CD4-positive, alpha-beta T cell treated with Interleukin-21 for 1 hour (primary cell): Measurements from ENCODE around the gene RIN3.
"Not testable (repeated sequence)": the region's sequence is repeated elsewhere in the genome, so short reads cannot be mapped to it uniquely, and the experiment has no call there.

Experiments used
- DNase-seq: peaks from one replicate; pipeline ENCODE4 v3.0.0-alpha.2; 2020

RIN3 gene

DNA sequence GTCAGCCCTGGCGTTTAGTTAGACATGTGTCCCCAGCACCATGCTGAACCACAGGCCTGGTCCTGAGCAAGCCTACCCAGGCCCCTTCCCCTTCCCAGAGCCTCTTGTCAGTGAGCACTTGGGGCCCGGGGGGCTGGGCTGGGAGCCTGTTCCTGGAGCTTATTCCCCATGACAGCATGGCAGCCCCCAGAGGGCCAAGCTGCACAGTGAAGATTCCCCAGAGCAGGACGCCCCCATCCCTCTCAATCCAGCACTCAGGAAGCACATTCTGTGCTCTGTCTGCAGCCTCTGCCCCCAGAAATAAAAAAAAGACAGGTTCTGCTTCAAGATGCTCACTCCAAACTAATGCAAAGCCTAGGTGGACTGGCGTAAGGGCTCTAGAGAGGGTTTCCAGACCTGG, 117.5 kb downstream of the RIN3 start:
- no peak for DNase-seq

DNA sequence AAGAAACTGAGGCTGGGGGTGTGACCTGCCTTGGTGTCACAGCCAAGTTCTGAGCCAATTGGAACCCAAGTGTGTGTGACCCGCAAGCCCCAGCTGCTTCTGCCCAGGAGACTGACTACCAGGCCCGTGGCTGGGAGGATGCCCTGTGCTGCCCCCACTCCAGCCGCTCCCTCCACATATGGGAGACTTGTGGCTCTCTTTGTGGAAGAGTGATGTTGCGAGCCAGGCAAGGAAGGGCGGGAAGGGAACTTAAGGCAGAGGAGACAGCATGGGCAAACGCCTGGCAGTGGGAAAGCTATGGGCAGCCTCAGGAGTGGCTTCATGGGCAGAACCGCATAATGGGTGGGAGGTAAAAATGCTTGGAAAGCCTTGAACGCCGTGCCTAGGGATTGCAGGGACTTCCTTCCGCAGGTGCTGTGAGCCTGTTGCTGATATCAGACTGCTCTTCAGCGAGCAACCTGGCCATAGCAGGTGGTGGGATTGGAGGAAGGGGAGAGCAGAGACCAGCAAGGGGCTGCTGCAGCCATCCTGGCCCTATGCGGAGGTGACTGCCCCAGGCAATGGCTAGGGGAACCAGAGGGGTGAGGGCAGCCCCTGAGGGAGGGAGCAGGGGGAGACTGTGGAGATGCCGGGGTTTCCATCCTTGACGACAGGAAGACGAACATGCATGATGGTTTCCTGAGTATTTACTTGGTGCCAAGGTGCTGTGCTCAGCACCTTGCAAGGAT, 119.1 kb downstream of the RIN3 start:
- no peak for DNase-seq

DNA sequence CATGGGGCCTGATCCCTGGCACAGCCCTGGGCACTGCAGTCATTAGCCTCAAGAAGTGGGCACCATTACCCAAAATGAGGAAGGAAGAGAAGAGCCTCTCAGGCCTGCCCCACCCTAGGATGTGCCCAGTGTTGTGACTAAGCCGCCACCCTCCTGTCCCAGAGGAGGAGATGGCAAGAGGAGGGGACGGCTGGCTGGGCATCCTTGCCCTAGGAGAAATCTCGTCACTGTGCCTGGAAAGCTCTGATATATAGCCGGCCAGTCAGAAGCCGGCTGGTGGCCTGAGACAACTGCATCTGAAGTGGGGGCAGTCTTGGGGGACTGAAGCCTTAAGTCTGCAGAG, 119.7 kb downstream of the RIN3 start:
- no peak for DNase-seq

DNA sequence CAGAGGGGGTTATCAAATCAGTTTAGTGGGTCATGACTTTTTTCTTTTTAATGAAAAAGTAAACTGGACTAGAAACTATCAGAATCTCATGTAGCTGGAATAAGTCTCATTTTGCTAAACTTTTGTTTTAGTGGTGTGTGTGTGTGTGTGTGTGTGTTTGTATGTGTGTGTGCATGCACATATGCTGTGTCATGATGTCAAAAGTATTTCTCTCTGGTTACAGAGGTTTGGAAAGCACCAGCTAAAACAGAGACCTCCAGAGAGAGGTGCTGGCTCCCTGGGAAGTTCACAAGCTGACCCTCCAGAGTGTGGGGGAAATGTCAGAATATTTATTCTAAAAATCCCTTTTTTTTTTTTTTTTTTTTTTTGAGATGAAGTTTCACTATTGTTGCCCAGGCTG, 120.1 kb downstream of the RIN3 start:
- no peak for DNase-seq

DNA sequence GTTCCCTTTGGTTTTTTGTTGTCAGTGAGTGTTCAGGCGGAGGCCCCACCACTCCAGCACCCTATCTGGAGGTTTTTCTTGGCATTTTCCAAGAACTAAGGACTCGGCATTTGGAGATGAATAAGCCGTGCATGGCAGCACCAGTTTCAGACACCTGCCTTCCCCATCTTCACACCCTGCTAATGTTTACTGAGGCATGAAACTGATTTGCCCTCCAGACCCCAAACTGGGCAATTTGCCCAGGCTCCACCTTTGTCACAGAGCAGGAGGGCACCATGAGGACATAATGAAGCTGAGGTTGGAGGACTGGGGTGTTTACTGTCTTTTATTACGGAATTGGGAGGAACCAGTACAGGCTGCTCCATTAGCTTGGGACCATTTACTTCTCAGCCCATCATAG, 121.5 kb downstream of the RIN3 start:
- no peak for DNase-seq

DNA sequence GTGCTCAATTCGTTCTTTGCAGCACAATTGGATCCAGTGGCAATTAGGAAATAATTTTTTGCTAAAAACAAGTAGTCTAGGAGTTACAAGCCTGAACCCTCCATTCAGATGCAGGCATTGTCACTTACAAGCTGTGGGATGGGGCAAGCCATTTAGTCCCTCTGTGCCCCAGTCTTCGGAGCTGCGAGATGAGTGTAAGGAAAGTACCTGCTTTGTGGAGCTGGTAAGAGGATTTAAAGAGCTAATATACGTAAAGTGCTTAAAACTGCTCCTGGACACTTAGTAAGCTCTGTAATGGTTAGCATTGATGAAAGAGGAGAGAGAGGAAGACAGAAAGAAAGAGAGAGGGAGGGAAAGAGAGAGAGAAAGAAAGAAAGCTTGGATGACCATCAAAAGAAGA, 122.3 kb downstream of the RIN3 start:
- no peak for DNase-seq

DNA sequence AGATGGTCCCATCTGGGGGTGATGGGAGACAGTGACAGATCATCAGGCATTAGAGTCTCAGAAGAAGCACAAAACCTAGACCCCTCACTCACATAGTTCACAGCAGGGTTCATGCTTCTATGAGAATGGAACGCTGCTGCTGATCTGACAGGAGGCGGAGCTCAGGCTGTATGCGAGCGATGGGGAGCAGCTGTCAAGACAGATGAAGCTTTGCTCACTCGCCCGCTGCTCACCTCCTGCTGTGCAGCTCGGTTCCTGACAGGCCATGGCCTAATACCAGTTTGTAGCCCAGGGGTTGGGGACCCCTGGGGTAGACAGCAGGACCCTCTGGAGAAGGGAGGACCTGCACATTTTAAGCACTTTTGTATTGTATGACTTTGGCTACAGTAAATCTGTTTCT, 123.6 kb downstream of the RIN3 start:
- no peak for DNase-seq

DNA sequence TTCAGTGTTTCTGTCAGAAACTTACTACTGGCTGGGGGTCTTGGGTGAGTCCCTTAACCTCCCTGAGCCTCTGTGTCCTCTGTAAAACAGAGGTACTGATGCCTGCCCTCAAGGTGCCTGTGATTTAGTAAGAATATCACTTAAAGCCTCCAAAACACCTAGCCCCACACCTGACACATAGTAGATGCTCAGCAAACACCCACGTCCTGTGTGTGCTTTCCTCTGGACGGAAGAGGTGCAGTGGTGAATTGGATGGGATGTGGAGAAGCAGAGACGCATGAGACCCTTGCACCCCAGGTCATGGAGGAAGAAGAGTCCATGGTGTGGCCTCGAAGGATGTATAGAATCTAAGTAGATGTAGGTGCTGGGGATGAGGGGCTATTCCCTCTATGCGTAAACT, 124.3 kb downstream of the RIN3 start:
- no peak for DNase-seq

DNA sequence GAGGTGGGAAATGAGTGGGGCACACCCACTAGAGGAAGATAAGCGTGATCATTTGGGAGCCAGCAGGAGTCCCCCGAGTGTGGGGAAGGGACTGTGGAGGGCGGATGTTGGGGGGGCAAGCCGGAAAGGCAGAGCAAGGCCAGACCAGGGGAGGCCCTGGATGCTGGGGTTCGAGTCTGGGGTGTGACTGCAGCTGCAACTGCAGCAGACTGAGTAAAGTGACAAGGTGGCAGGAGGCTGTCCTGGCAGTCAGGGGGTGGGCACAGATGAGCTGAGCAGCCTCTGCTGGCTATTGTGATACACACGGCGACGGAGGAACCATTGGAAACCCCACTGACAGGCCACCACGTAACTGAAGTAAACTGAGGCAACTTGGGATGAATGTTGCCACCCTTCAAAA, 124.7 kb downstream of the RIN3 start:
- DNase-seq, result no peak

DNA sequence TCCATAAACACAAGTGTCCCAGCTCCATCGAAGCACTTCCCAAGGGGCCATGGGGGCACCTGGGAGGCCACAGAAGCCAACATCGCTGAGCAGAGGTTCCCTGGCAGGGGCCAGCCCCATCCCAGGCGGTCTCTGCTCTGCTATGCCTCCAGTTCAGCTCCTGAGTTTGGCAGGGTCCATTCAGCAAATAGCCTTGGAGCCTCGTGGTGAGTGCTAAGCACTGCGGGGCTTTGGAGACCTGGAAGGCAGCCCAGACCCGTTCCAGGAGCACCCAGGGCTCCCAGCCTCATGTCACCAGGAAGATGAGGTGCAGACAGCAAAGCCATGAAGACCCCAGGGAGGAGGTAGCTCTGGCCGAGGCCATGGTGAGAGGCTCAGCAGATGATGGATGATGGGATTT, 125.3 kb downstream of the RIN3 start:
- no peak for DNase-seq

DNA sequence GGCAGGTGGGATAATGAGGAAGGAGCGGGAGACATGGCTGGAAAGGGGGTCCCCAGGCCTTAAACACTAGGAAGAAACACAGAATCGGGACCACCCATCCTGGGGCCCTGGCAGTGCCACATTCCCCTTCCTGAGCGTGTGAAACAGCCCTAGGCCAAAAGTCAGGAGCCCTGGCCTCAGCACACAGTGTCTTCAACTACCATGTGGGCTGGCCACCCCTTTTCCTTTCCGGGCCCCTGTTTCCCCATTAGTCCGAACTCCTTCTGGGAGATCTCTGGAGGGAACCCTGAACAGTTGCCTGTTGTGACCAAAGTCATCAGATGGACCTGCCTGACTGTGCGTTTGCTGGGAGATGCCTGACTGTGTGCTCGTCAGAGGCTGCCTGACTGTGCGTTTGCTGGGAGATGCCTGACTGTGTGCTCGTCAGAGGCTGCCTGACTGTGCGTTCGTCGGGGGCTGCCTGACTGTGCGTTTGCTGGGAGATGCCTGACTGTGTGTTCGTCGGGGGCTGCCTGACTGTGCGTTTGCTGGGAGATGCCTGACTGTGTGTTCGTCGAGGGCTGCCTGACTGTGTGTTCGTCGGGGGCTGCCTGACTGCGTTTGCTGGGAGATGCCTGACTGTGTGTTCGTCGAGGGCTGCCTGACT, 126.0 kb downstream of the RIN3 start:
- DNase-seq, result not testable (repeated sequence)

DNA sequence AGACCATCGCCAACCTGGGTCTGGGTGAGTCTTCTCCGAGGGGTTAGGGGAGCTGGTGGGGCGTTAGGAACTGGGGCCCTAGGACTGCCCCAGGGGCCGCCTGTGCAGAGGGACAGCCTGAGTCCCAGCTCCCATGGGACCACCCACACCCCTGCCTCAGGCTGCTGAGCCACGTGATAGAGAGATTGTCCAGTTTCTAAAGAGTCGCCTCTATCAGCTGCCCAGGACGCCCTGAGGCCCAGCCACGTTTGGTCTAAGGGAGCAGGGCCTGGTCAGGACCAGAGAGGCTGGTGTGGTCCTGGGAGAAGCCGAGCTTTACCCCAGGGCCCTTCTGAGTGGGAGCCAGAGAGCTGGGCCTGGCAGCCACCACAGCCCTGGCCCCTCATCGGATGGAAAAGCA, 127.7 kb downstream of the RIN3 start:
- DNase-seq, result no peak

DNA sequence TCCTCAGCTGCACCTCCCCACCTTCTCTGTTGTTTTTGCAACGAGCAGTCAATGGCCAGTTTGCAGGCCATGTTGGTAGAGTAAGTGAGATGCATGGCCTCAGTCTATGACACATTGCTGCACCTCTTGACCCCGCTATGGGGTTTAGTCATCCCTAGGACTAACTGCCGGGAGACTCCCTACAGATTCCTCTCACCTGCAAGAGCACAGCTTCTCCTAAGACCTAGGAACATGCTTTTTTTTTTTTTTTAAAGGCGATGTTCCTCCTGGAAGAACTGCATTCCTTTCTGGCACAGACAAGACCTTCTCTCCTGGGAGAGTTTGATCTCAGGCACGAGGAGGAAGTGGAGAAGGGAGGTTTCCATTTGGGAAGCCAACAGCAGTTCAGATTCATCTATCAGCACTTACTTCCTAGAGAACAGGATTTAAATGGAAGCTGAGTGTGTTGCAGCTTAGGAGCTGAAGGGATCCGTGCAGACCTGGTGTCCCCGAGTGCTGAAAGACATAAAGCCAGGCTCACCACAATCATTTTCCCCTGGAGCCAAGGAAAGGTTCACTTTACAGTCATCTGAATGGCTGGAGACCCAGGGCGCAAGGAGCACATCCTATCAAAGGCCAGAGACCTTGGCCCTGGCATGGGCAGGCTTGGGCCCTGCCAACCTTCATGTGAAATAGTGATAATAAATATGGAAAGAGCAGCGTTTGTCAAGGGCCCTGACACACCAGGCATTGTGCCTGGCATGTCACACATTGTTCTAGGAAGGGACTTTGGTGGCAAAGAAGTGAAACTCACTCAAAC, 130.8 kb downstream of the RIN3 start:
- DNase-seq, result no peak

DNA sequence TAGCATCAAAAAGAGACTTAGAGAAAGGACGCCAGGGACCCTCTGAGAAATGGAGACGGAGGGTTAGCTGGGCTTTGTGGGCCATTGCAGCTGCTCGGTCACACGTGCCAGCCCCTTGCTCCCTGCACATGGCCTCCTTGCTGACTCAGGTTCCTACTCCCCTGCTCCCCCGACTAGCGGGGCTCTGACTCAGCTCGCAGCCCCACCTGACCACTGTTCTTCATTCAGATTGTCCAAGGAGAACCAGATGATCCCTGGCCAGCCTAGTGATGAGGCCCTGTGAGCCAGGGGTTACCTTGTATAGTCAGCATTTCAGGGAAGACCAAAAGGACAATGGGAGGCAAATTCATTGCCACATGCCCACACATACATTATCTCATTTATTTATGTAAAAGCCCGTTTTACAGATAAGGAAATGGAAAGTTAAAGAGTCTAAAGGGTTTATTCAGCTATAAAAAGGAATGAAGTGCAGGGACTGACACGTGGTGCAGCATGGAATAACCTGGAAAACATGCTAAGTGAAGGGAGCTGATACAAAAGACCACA, 131.5 kb downstream of the RIN3 start:
- DNase-seq, result no peak

DNA sequence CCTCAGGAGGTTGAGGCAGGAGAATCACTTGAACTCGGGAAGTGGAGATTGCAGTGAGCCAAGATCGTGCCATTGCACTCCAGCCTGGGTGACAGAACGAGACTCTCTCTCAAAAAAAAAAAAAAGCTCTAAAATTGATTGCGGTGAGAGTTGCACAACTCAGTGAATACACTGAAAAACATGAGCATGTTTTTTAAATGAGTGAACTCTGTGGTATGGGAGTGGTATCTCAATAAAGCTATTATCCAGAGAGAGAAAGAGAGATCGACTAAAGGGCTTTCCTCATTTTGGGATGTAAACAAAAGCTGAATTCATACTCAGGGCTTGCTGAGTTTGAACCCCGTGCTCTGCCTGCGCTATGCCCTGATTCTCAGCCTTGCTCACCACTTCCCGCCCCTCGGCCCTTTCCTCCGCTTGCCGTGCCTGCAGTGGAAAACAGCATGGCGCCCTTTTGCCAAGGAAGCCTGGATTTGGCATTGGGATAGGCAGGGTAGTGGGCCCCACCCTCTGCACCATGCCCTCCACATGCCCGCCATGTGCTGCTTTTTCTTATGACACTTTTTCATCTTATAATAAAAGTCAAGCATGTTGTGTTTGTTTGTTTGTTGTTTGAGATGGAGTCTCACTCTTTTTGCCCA, 132.4 kb downstream of the RIN3 start:
- no peak for DNase-seq

DNA sequence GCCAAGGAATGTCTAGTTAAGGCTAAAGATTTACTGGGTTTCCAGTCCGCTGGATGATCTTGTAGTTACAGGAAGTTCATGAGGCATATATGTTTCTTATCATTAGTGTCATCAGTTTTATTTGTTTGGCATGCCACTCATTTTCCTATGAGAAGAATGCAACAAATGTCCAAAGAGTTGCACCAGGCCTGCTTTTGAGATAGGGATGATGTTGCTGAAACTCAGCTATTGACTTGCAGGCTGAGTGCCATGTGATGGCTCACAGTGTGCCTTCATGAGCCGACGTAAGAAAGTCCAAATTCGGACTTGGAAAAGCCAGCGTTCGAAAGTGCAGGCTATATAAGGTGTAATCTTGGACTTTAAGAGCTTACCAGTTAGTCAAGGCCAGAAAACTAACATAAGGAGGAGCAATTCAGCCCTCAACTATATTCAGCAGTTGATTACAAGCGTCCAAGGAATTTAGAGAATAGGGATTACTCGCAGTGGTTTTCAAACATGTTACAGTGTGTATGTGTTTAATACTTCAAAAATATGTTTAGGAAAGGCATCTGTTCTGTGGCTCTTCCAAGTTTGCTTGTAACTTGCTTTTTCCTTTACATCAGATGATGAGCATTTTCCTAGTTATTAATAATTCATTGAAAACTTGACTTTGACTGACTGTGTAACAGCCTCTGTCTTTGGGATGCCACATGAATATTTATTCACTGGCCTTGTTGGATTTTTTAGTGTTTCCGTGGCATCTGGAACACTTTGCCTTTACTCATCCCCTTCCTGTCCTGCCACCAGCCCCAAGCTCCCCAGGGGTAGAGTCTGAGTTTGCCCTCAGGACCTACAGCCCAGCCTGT, 133.6 kb downstream of the RIN3 start:
- DNase-seq, result no peak

DNA sequence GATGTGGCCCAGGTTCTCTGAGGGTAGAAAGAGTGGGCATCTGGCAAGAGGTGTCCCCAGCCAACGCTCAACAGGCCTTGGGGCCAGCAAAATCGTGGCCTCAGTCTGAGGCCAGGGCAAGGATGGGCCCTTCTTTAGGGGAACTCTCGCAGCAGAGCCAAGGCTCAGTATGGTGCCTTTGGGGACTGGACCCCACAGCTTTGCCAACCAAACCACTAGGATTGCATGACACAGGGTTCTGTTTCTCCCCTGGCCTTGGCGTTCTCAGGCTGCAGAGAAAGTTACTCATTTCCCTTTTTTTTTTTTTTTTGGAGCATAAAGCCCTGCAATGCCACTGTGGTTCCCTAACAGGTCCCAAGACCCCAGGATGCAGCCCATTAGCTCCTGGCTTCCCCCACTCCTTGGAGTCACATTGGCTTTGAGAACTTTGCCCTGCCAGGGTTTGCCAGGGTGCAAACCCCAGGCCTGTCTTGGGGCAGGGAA, 134.3 kb downstream of the RIN3 start:
- DNase-seq, result no peak

DNA sequence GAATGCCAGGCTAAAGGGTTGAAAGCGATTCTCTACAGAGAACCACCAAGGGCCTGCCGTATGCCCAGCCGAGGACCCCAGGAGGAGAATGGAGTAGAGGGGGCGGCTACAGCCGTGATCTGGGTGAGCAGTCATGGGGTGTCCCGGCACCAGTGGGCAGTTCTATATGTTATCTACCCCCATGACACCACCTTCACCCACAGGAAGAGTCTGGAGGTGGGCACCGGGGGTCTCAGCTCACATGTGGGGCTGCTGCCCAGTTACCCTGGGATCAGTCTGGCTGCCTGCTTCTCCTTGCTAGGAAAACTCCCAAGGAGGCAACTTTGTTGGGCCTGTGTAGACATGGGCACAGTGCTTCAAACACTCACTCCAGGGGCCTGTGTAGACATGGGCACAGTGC, 135.5 kb downstream of the RIN3 start:
- no peak for DNase-seq

DNA sequence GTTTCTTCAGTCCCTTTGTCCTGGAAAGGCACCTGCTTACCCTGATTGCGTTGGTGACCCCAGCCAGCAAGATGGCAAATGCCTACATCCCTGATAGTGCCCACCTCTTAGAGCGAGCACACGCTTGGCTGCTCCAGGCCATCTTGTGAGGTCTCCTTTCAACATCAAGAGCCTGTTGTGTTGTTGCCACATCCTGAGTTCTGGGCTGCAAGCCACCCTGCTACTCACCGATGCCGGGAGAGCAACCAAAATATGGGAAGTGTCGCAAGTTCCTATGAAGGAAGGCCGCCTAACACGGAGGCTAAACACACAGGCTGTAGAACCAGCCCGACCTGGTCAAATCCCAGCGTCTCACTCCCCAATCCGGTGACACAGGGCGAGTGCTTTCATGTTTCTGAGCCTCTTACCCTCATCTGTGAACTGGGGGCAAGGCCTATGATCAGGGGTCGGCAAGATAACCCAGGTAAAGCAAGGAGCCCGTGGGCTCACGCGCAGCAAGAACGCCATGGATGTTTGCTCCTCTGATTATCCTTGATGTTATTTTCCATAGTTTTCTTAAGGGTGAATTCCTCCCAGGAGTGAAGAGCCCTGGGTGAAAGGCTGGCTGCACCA, 136.5 kb downstream of the RIN3 start:
- DNase-seq, result peak; percentile 28

DNA sequence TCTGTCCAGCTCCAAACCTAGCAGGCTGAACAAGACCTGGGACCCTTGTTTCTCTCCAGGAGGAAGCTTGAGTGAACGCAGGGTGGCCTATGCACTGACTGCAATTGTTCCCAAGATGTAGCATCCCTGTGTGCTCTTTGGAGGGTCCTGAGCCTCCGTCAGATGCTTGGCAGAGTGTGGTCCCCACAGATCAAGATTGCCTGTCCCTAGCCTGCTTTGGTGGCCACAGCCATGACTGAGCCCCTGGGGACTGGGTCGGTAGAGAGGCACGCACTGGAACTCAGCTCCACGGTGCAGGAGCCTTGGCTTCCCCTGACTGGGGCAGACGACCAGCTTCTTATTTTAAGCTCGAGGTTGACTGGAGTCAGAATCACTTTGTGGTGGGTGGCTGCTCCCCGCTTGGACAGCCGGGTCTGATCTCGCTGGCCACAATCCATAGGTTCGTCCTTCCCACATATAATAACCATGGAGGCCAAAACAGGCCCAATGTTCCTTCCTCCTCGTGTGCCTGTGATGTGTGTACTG, 137.1 kb downstream of the RIN3 start:
- no peak for DNase-seq

DNA sequence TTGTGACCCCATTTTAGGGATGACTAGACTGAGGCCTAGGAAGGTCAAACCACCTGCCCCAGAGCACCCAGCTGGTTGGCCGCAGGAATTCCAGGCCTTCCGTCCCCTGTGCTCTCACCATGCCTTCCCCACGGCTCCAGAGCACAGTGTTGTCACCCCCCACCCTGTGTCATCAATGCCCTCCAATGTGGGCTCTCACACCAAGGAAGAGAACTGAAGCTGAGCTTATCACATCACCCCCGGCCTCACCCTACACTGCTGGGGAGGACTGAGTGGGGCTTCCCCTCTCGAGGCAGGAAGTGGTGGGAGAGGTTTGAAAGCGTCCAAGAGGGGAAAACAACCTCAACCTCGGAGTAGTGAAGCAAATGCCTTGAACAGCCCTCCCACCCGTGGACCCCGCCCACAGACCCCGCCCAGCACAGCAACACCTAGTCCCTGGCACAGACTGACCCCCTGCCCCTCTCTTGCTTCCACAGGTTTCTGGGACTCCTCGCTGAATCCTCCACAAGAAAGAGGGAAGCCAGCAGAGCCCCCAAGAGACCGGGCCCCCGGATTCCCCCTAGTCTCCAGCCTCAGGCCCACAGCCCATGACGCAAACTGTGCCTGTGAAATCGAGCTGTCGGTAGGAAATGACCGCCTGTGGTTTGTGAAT, 137.7 kb downstream of the RIN3 start:
- peak; percentile 88 for DNase-seq
